ENCODE measurements around the gene PSMD8.

DNA sequence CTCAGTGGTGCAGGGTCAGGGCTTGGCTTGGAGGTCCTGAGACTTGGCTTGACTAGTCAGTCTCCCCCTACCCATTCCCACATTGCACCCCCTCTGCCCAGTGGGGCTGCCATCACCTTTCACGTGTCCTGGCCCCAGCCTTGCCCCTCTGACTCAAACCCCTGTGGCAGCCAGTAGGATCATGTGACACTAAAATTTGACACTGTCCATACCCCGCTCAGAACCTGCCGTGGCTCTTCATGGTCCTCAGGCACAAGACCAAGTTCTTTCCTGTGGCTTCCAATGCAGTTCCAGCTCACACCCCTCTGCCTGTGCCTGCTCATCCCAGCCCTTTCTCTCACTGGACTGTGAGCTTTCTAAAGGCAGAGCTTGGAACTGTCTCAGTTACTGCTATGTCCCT is 2.2 kb downstream of the PSMD8 start:
- TF ChIP-seq, protein P1, sequence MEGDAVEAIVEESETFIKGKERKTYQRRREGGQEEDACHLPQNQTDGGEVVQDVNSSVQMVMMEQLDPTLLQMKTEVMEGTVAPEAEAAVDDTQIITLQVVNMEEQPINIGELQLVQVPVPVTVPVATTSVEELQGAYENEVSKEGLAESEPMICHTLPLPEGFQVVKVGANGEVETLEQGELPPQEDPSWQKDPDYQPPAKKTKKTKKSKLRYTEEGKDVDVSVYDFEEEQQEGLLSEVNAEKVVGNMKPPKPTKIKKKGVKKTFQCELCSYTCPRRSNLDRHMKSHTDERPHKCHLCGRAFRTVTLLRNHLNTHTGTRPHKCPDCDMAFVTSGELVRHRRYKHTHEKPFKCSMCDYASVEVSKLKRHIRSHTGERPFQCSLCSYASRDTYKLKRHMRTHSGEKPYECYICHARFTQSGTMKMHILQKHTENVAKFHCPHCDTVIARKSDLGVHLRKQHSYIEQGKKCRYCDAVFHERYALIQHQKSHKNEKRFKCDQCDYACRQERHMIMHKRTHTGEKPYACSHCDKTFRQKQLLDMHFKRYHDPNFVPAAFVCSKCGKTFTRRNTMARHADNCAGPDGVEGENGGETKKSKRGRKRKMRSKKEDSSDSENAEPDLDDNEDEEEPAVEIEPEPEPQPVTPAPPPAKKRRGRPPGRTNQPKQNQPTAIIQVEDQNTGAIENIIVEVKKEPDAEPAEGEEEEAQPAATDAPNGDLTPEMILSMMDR (conservative IDR thresholded peaks at IDR 0.05) = no peak
- TF ChIP-seq EZH2 (IDR thresholded peaks at IDR 0.05; ENCODE audit: low read depth) = no peak
